DND-41 (cell line): ENCODE data around the gene SH3RF3.

ENCODE experiments used
- EZH2 ChIP-seq: IDR thresholded peaks from 3 replicates; pipeline ENCODE4 v1.6.1; 2012; ENCODE audit warnings: borderline replicate concordance, low read depth, mild to moderate bottlenecking, moderate library complexity, low read length, inconsistent platforms; ENCODE audit not compliant: severe bottlenecking
- TF ChIP-seq, protein P1 (sequence below): IDR thresholded peaks from 2 replicates; pipeline ENCODE4 v1.5.1; 2012; ENCODE audit warnings: borderline replicate concordance, low read length, moderate library complexity, mild to moderate bottlenecking; ENCODE audit not compliant: poor library complexity, severe bottlenecking; ENCODE audit errors: extremely low read depth

DNA sequence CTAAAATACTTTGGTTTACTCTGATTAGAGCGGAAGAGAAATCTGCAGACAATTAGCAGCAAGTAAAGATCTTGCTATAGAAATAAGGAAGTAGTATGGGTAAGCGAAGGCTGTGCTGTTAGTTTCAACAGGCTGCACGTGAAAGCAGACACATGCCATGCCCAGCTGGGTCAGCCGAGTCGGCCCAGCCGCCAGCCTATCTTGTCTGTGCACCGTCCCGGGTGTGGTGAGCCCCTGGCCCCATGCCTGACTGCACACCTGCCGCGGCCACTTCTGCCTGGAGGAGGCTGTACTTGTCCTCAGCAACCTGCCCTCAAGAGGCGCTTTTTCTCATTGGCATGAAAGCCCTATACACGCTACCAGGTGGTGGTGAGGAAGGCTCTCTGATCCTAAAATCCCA, 299.3 kb downstream of the SH3RF3 start:
- TF ChIP-seq, protein P1, sequence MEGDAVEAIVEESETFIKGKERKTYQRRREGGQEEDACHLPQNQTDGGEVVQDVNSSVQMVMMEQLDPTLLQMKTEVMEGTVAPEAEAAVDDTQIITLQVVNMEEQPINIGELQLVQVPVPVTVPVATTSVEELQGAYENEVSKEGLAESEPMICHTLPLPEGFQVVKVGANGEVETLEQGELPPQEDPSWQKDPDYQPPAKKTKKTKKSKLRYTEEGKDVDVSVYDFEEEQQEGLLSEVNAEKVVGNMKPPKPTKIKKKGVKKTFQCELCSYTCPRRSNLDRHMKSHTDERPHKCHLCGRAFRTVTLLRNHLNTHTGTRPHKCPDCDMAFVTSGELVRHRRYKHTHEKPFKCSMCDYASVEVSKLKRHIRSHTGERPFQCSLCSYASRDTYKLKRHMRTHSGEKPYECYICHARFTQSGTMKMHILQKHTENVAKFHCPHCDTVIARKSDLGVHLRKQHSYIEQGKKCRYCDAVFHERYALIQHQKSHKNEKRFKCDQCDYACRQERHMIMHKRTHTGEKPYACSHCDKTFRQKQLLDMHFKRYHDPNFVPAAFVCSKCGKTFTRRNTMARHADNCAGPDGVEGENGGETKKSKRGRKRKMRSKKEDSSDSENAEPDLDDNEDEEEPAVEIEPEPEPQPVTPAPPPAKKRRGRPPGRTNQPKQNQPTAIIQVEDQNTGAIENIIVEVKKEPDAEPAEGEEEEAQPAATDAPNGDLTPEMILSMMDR, result no peak
- TF ChIP-seq EZH2, result no peak
